Transverse colon (tissue), 3 donors: ENCODE measurements around the gene UBE3A.

Experiments used
- EP300 ChIP-seq: sonication (generic); formaldehyde crosslinking; IDR thresholded peaks from one replicate; pipeline ENCODE4 v1.6.1; 2017; ENCODE audit warnings: antibody characterized with exemption, low read depth
- POLR2A ChIP-seq: fragments of 450-650 bp; IDR thresholded peaks from one replicate; pipeline ENCODE4 v1.6.1; 2016; ENCODE audit warnings: antibody characterized with exemption, mild to moderate bottlenecking, moderate library complexity
- TF ChIP-seq, protein P1 (sequence below), 5 experiments: fragments of 200-600 bp in 3 of 5; fragments of 450-650 bp in 2 of 5; sonication (generic) in 3 of 5; IDR thresholded peaks; 1 replicate in 2 of 5; 2 replicates in 3 of 5; pipeline ENCODE4 v1.5.1; 2016 to 2017; ENCODE audit warnings: antibody characterized with exemption in 5 of 5, inconsistent platforms in 3 of 5, mild to moderate bottlenecking in 2 of 5, moderate library complexity in 1 of 5

GRCh38 chr15:25427861-25428260, 11.0 kb downstream of the UBE3A start:
- TF ChIP-seq POLR2A (no peak), EP300 (no peak)
- TF ChIP-seq, protein P1, sequence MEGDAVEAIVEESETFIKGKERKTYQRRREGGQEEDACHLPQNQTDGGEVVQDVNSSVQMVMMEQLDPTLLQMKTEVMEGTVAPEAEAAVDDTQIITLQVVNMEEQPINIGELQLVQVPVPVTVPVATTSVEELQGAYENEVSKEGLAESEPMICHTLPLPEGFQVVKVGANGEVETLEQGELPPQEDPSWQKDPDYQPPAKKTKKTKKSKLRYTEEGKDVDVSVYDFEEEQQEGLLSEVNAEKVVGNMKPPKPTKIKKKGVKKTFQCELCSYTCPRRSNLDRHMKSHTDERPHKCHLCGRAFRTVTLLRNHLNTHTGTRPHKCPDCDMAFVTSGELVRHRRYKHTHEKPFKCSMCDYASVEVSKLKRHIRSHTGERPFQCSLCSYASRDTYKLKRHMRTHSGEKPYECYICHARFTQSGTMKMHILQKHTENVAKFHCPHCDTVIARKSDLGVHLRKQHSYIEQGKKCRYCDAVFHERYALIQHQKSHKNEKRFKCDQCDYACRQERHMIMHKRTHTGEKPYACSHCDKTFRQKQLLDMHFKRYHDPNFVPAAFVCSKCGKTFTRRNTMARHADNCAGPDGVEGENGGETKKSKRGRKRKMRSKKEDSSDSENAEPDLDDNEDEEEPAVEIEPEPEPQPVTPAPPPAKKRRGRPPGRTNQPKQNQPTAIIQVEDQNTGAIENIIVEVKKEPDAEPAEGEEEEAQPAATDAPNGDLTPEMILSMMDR (IDR thresholded peaks at IDR 0.05), result no peak
